SIG-M5 (cell line): ENCODE results near the gene ACKR3.

Experiments used
- DNase-seq: peaks from one replicate; lab custom pipeline; 2025; lab: John Stamatoyannopoulos, UW

The ACKR3 gene

GRCh38 chr2:236631856-236632291 lies 62.2 kb downstream of the ACKR3 start:
- DNase-seq, result no peak
